HepG2 (cell line): ENCODE results near the gene RAB24.

Experiments used
- CTCF ChIP-seq: sonication (generic); formaldehyde crosslinking; IDR thresholded peaks from 2 replicates; pipeline ENCODE4 v1.5.0; 2020; ENCODE audit warnings: mild to moderate bottlenecking, missing genetic modification reagents, moderate library complexity
- FOXA1 ChIP-seq, 2 experiments: fragments of 450-650 bp in 1 of 2; sonication (generic) in 1 of 2; formaldehyde crosslinking in 1 of 2; IDR thresholded peaks; 2 replicates each; pipeline versions ENCODE4 v1.4.0 to v1.6.1; 2016 to 2020; ENCODE audit warnings: missing genetic modification reagents in 1 of 2
- GLI4 ChIP-seq: sonication (generic); formaldehyde crosslinking; IDR thresholded peaks from 2 replicates; pipeline ENCODE4 v1.5.1; 2020; ENCODE audit warnings: missing genetic modification reagents, mild to moderate bottlenecking, moderate library complexity, borderline replicate concordance
- PCBP1 ChIP-seq: fragments of 200-400 bp; formaldehyde crosslinking; IDR thresholded peaks from 2 replicates; pipeline ENCODE4 v1.6.1; 2017; ENCODE audit warnings: mild to moderate bottlenecking, low read depth, low read length, borderline replicate concordance
- POLR2A ChIP-seq, 2 experiments: IDR thresholded peaks; 2 replicates each; pipeline ENCODE4 v1.6.1; 2011; ENCODE audit warnings: low read depth in 2 of 2, low read length in 2 of 2, mild to moderate bottlenecking in 1 of 2, moderate library complexity in 1 of 2; ENCODE audit not compliant: insufficient read depth in 1 of 2
- RORA ChIP-seq: sonication (generic); formaldehyde crosslinking; IDR thresholded peaks from 2 replicates; pipeline ENCODE4 v1.5.0; 2020; ENCODE audit warnings: mild to moderate bottlenecking, missing genetic modification reagents, moderate library complexity
- ZBTB33 ChIP-seq: sonication (generic); formaldehyde crosslinking; IDR thresholded peaks from 2 replicates; pipeline ENCODE4 v1.4.0; 2020; ENCODE audit warnings: missing genetic modification reagents
- ZMYM3 ChIP-seq: sonication (generic); formaldehyde crosslinking; IDR thresholded peaks from 2 replicates; pipeline ENCODE4 v1.5.1; 2020; ENCODE audit warnings: mild to moderate bottlenecking, missing genetic modification reagents
- ZNF260 ChIP-seq: sonication (generic); formaldehyde crosslinking; IDR thresholded peaks from 2 replicates; pipeline ENCODE4 v1.4.0; 2020; ENCODE audit warnings: missing genetic modification reagents, low read depth, mild to moderate bottlenecking, borderline replicate concordance

- TF ChIP-seq ZNF260 (no peak), ZBTB33 (CRISPR knock-in tag) (no peak), FOXA1 (IDR thresholded peaks at IDR 0.05) (no peak), FOXA1 (CRISPR knock-in tag; IDR thresholded peaks at IDR 0.05) (no peak), GLI4 (no peak), CTCF (CRISPR knock-in tag) (no peak), RORA (CRISPR knock-in tag) (no peak), PCBP1 (no peak), ZMYM3 (CRISPR knock-in tag) (no peak), POLR2A (IDR thresholded peaks at IDR 0.05; ENCODE audit: insufficient read depth in 1 of 2, low read depth in 2 of 2, low read length in 2 of 2) (no peak)
These were observed 25.2 kb upstream of the RAB24 start for GRCh38 chr5:177328545-177329231.
